H1 (cell line): Measurements from ENCODE around the gene RIN2. TPM values are rescaled to one million over a fixed set of nuclear protein-coding genes. Genes with fewer than 3 reads are reported as not detected.

ENCODE experiments used
- BACH1 ChIP-seq: IDR thresholded peaks from 2 replicates; pipeline ENCODE4 v1.6.1; 2012; ENCODE audit warnings: low read length, improper control_type of control experiment
- CREB1 ChIP-seq: IDR thresholded peaks from 2 replicates; pipeline ENCODE4 v1.6.1; 2012; ENCODE audit warnings: inconsistent platforms
- EP300 ChIP-seq, 2 experiments: IDR thresholded peaks; 1 replicate in 1 of 2; 2 replicates in 1 of 2; pipeline ENCODE4 v1.6.1; 2011 to 2012; ENCODE audit warnings: low read depth in 2 of 2, low read length in 2 of 2, mild to moderate bottlenecking in 2 of 2, borderline replicate concordance in 1 of 2, inconsistent platforms in 1 of 2, moderate library complexity in 1 of 2
- JUND ChIP-seq: IDR thresholded peaks from 2 replicates; pipeline ENCODE4 v1.6.1; 2011; ENCODE audit warnings: mild to moderate bottlenecking, improper control_type of control experiment, low read length
- PHF8 ChIP-seq: fragments of 200-600 bp; sonication (generic); conservative IDR thresholded peaks from 2 replicates; pipeline ENCODE4 v1.7.1; 2012; ENCODE audit warnings: low read depth, mild to moderate bottlenecking, inconsistent platforms, low read length, moderate library complexity
- SIRT6 ChIP-seq: IDR thresholded peaks from one replicate; pipeline ENCODE4 v1.7.1; 2012; ENCODE audit warnings: low read length, inconsistent platforms
- SP2 ChIP-seq: IDR thresholded peaks from 2 replicates; pipeline ENCODE4 v1.6.1; 2012; ENCODE audit warnings: mild to moderate bottlenecking, low read length, inconsistent platforms
- USF2 ChIP-seq: IDR thresholded peaks from 2 replicates; pipeline ENCODE4 v1.6.1; 2011; ENCODE audit warnings: low read length, improper control_type of control experiment
- polyA plus RNA-seq, 7 experiments: library from polyadenylated mRNA; depleted of rRNA in 3 of 7; stranded (reverse) in 5 of 7; unstranded in 2 of 7; fragments of >200 nt in 5 of 7; fragments of 200-250 nt in 2 of 7; gene quantifications; 1 replicate in 5 of 7; 2 replicates in 1 of 7; 4 replicates in 1 of 7; pipeline versions ENCODE4 v1.2.1 to v1.2.3, GENCODE V29; 2011 to 2013; ENCODE audit warnings: missing spikeins in 2 of 7, mixed read lengths in 2 of 7
- total RNA-seq: library from RNA; stranded (reverse); fragmentation: NEBNext Ultra II Directional; extraction: Animal tissue kit (Norgen Biotek cat#: 25700); gene quantifications from 2 replicates; pipeline ENCODE4 v1.2.1, GENCODE V29; 2021

Gene RIN2
- total and polyA plus RNA-seq, 2 of the 8 experiments (the other 6 are each of a cell fraction or from before 2014, with no cell fraction given), result 0.20 to 1.3 TPM

DNA sequence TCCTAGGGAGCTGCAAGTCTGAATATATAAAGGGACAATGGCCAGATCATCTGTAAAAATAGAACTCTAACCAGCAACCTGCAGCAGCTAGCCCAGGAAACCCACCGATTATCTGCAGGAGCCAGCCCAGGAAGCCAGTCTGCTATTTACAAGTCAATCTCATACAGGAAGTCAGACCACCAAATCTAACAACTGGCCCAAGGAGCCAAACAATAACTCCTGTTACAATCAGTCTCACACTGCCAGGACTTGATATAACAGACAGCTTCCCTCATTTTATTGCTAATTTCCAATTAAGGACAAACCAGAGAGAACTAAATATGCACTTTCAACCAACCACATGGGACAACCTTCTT is 14.4 kb upstream of the RIN2 start (continued):
- TF ChIP-seq USF2 (no peak), BACH1 (no peak), CREB1 (no peak), PHF8 (no peak), EP300 (IDR thresholded peaks at IDR 0.05; ENCODE audit: borderline replicate concordance in 1 of 2, low read depth in 2 of 2, low read length in 2 of 2) (no peak), SP2 (no peak), SIRT6 (no peak), JUND (no peak)
